GM21723 (cell line): ENCODE results near the gene IP6K3.

Source experiments
- ATAC-seq: cut with Tn5 transposase; IDR thresholded peaks from one replicate; pipeline ENCODE4 v1.9.1; 2021; ENCODE audit warnings: mild to moderate bottlenecking, moderate library complexity; ENCODE audit not compliant: unreplicated experiment

The IP6K3 gene

DNA sequence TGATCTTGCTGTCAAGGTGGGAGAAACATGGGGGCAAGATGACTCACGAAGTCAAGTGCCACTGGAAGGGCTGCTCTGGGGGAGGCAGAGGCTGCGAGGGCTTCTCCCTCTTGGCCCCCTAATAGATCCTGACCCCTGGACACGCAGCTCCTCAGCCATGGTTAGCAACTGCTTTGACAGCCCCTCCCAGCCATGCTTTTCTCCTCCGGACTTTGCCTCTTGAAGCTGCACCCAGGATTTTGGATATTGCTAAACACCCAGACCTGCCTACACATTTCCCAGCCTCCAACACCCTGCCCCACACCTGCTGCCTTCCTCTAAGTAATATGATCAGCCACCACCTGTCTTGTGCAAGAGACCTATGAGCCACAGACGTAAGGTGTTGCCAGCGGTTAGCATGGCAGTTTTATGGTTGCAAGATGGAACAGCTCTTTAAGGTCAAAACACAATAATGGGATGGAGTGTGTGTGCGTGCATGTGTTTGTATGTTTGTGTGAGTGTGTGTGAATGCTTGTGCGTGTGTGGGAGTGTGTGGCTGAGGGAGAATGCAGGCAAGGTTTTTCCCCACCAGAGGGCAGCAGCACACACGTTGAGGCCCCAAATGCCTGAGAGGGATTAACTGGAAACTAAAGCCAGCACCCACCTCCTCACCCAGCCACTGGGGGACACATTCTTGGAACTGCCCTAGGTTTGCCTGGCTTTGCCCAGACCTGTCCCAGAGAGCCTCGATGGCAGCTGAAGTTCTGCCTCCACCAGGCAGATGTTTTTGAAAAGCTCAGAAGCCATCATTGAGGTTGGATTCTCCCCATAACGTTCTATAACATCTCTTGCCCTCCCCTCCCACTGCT, 2.5 kb downstream of the IP6K3 start:
- no peak for ATAC-seq

GRCh38 chr6:33742837-33743236, 3.9 kb downstream of the IP6K3 start:
- ATAC-seq = no peak

- no peak for ATAC-seq
These were observed 4.6 kb downstream of the IP6K3 start for GRCh38 chr6:33742092-33742491.

- ATAC-seq = no peak
These were observed 5.9 kb downstream of the IP6K3 start for GRCh38 chr6:33740794-33741193.

DNA sequence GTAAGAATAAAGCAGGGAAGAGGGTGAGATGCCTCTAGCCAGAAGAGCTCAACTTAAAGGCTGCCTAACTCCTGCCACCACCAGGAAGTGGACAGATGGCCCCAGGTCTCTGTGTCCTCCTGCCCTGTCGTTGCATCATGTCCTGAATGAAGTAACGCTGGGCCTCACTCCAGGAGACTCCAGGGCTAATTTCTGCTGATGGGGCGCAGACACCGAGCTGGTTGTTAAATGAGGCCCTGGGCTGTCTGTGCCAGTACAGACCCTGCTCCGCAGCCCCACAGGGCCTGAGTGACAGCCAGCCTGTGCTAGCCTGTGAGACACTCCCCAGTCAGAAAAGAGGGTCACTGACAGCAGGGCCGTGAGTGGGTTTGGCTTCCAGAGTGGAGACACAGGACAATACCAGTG, 6.5 kb downstream of the IP6K3 start:
- ATAC-seq = no peak

GRCh38 chr6:33739571-33739970, 7.1 kb downstream of the IP6K3 start:
- ATAC-seq = no peak

DNA sequence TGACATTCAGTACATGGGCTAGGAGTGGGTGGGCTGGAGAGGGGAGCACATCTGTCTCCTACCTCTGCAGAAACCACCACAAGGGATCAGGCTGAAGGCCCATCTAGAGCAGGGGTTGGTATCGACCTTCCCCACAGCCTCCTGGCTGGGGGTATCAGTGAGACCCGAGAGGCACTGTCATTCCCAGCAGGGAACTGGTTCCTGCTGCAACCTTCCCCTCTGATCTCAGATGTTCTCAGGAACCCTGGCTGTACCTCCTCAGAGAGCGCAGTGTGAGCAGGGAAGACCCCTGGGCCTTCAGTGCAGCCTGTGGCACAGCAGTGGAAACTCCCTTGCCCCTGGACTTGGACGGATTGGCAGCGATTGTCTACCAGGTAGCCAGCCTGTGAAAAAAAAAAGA, 7.8 kb downstream of the IP6K3 start:
- ATAC-seq = no peak

DNA sequence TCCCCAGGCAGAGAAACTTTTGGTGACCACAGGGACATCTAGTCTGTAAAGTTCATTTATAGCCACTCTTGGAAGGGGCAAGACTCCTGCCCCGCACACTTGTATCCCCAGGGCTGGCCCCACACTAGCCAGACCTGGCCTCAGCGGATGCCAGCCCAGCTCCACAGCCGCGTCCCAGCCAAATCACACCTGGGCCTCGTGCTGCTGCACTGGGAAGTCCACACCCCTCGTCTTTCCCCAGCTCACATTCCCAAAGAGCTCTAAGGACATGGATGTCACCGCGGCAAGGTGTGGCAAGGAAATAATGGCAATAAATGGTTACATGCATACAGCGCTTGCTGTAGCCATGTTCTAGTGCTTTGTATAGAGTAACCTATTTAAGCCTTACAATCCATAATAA, 8.6 kb downstream of the IP6K3 start:
- no peak for ATAC-seq

DNA sequence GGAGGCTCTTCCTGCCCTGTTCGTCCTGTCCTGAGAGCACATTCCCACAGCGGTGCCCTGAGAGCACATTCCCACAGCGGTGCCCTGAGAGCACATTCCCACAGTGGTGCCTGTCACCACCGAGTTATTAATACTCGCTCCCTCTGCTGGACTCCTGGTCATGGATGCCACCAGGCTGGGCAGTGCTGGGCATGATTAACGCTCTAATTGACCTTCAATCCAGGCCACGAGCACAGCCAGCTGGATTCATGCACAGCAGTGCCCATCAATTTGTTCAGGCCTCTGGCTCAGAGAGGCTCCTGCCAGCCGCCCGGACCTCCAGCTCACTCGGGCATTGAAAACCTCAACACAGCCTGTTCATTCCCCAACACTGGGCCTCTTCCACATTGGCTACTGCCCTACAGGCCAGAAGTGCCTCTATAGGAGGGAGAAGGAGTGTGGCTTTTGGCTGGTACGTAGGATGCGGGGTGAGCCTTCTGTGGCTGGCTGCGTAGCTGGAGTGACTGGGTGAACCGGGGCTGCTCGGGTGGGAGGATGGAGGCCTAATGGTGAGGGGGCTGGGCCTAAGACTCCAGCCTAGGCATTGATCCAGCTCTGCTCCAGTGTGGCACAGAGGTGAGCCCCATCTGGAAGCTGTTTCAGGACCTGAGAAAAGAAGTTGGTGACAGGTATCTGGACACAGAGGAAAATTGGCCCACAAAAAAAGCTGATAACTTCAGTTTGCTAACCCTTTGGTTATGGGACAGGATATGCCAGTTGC, 9.3 kb downstream of the IP6K3 start:
- ATAC-seq = no peak

DNA sequence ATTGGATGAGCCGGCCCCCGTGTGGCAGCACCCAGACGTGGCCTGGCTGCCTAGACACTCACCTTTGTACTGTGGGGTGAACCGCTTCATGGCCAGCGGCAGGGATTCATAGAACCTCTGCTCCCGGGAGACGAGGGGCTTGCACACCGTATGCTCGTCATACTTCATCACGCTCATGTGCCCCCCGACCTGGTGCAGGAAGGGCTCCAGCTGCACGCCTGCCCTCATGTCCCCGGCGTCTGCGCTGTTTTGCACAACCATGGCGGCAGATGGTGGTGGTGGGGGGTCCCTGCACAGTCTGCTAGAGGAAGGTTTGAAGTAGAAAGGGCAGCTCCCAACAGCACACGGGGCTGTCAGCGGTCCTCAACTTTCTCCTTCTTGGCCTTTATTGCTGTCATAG, 11.5 kb downstream of the IP6K3 start:
- ATAC-seq = no peak

GRCh38 chr6:33733709-33734007, 13.0 kb downstream of the IP6K3 start:
- no peak for ATAC-seq

GRCh38 chr6:33732817-33733708, 13.6 kb downstream of the IP6K3 start:
- no peak for ATAC-seq

- ATAC-seq = no peak
These were observed 14.3 kb downstream of the IP6K3 start for GRCh38 chr6:33732385-33732784.

- ATAC-seq = no peak
These were observed 14.9 kb downstream of the IP6K3 start for GRCh38 chr6:33731751-33732282.

DNA sequence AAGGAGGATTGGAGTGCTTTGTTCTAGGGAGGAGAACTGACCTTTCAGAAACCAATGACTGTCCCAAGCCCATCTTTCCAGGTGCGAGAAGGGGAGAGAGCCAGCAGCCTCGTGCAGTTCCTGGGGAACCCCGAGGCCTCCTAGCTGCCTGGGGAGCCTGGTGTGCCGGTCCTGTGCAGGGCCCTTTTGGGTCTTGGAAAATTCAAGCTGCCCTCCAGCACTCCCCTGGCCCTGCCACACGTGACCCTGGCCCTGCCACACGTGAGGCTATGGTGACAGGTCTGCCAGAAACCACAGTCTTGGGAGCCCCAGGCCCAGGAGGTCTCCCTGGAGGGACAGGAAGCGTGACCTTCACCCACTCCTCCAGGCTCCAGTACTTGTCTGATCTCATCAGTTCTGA, 15.7 kb downstream of the IP6K3 start:
- no peak for ATAC-seq

DNA sequence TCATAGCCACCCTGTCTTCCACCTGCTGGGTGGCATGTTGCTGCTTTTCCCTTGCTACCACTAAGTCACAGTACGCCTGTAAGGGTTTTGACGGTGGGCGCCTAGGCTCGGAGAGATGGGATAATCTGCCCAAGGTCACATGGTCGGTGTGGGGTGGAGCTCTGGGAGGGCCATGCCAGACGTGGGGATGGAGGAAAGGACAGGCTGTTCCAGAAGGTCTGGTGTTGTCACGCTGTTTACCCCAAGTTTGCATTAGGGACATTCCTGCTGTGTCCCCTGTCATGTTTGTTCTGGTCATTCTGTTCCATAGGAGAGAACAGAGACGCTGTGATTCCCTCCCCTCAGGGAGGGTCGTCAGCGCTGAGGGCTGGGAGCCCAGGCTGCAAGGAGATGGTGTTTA, 16.1 kb downstream of the IP6K3 start:
- no peak for ATAC-seq

- ATAC-seq = no peak
These were observed 17.6 kb downstream of the IP6K3 start for GRCh38 chr6:33729059-33729458.

DNA sequence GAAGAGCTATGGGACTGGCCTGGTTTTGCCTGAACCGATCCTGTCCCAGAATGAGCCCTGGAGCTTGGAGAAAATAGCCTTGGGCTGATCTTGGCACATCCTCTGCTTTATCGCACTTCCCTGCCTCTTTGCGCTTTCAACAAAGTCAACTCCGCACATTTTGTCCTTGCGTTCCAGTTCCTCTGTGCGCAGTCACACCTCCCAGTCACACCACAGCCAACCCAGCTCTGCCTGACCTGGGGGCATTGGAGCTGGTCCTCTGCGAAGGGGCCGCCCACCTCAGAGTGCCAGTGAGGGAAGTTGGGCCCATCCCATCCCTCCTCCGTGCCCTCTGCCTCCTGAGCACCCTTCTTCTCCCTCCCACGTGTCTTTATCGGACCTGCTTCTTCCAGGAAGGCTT, 18.3 kb downstream of the IP6K3 start:
- ATAC-seq = no peak

- no peak for ATAC-seq
These were observed 18.8 kb downstream of the IP6K3 start for GRCh38 chr6:33727932-33728331.

- no peak for ATAC-seq
These were observed 19.6 kb downstream of the IP6K3 start for GRCh38 chr6:33727126-33727525.

DNA sequence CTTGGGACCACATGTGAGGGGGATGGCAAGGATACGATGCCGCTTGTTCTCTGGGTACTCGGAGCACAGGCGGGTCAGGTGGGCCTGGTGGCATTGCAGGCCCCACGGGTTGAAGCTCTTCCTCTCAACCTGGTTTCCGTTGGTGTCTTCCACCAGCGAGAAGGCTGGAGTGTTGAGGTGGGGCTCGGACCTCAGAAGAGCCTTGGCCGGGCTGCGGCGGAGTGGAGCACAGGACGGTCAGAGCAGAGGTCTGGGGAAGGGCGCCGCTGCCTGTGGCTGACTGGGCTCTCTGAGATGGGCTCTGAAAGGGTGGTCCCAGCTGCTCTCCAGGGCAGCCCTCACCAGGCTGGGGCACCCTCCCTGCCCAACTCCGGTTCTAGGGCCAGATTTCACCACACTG, 20.0 kb downstream of the IP6K3 start:
- ATAC-seq = no peak
